Esophagus muscularis mucosa (tissue), 4 donors: Measurements from ENCODE around the gene VPS26C. TPM values are rescaled to one million over a fixed set of nuclear protein-coding genes. Genes with fewer than 3 reads are reported as not detected.
A peak's percentile ranks its signal among the peaks of the same experiment; 100 is the strongest.

ENCODE experiments used
- DNase-seq: peaks from one replicate; pipeline ENCODE4 v3.0.0-alpha.2; 2017; ENCODE audit errors: extremely low spot score
- H3K27ac ChIP-seq, 4 donors: fragments of 200-600 bp; sonication (generic); replicated peaks in 1 of 4; 1 replicate in 3 of 4; 2 replicates in 1 of 4; pipeline ENCODE4 v1.5.1; 2016 to 2019; ENCODE audit warnings: mild to moderate bottlenecking in 1 of 4
- H3K27me3 ChIP-seq, 4 donors: fragments of 200-600 bp; sonication (generic); one replicate each; pipeline versions ENCODE4 v1.5.1 to v1.6.0; 2016 to 2019
- H3K36me3 ChIP-seq, 4 donors: fragments of 200-600 bp; sonication (generic); one replicate each; pipeline ENCODE4 v1.5.1; 2016 to 2019
- H3K4me1 ChIP-seq, 4 donors: fragments of 200-600 bp; sonication (generic); one replicate each; pipeline ENCODE4 v1.5.1; 2016 to 2019
- H3K4me3 ChIP-seq, 4 donors: fragments of 200-600 bp; sonication (generic); 1 replicate in 2 of 4; 2 replicates in 2 of 4; pipeline ENCODE4 v1.5.1; 2016 to 2019; ENCODE audit warnings: mild to moderate bottlenecking in 4 of 4, moderate library complexity in 1 of 4
- H3K9me3 ChIP-seq, 4 donors: fragments of 200-600 bp; sonication (generic); 1 replicate in 3 of 4; 2 replicates in 1 of 4; pipeline ENCODE4 v1.5.1; 2016 to 2019
- CTCF ChIP-seq, 3 experiments: fragments of 200-600 bp in 2 of 3; fragments of 450-650 bp in 1 of 3; sonication (generic) in 2 of 3; IDR thresholded peaks; one replicate each; pipeline ENCODE4 v1.5.1; 2017 to 2019; ENCODE audit warnings: antibody characterized with exemption in 3 of 3, mild to moderate bottlenecking in 2 of 3, moderate library complexity in 1 of 3
- EP300 ChIP-seq: sonication (generic); formaldehyde crosslinking; IDR thresholded peaks from one replicate; pipeline ENCODE4 v1.6.1; 2017; ENCODE audit warnings: antibody characterized with exemption
- POLR2A ChIP-seq: fragments of 450-650 bp; IDR thresholded peaks from one replicate; pipeline ENCODE4 v1.6.1; 2017; ENCODE audit warnings: antibody characterized with exemption, moderate library complexity, mild to moderate bottlenecking, low read depth
- POLR2AphosphoS5 ChIP-seq, 2 donors: sonication (generic); formaldehyde crosslinking; IDR thresholded peaks; one replicate each; pipeline ENCODE4 v1.6.1; 2017; ENCODE audit warnings: antibody characterized with exemption in 2 of 2
- WGBS: methylation state at CpG from one replicate; pipeline ENCODE4 v1.1.5; 2018; 5-methylcytosine and 5-hydroxymethylcytosine counted together
- intact Hi-C: fragments of 100-400 bp; cut with DNase I; formaldehyde crosslinking; loops from one replicate; pipeline ENCODE4 v1.15.1; 2023
- total RNA-seq, 4 donors: library from RNA; depleted of rRNA; stranded (reverse); fragments of >200 nt; gene quantifications; one replicate each; pipeline versions ENCODE4 v1.1.0 to v1.2.1, GENCODE V29; 2016

The VPS26C gene
- total RNA-seq, 4 donors from 2014 or later = 56.5 to 71.3 (median 59.7) TPM

- Histone ChIP-seq H3K4me1 (peaks cover 9 to 56% (median 37%) of the 10 kb centered on the region in 4 donors), H3K4me3 (peak overlapping the region; percentile 61 to 66 (median 63)), H3K36me3 (no peaks in the 10 kb centered on the region), H3K27ac (peak overlapping the region; percentile 67 to 85 (median 74)), H3K27me3 (no peaks in the 10 kb centered on the region), H3K9me3 (no peaks in the 10 kb centered on the region)
- TF ChIP-seq POLR2AphosphoS5 (IDR thresholded peaks at IDR 0.05) (peak in 1 of 2 donors; percentile 65), POLR2A (no peak)
- 20% methylated on average over 39 of the region's 55 CpGs for WGBS
- intact Hi-C loops = loop anchor here (10.0 kb wide), 1 partner anchor 227 kb away; no protein-coding TSS in a partner anchor
- peak; percentile 92 for DNase-seq
Measured at GRCh38 chr21:37257967-37258877, 8.9 kb downstream of the VPS26C start.

GRCh38 chr21:37257511-37257966 is 9.6 kb downstream of the VPS26C start:
- intact Hi-C loops = loop anchor here (10.0 kb wide), 1 partner anchor 227 kb away; no protein-coding TSS in a partner anchor
- no peak for TF ChIP-seq POLR2A
- no peak for TF ChIP-seq EP300
- peak in 1 of 2 donors; percentile 2 for TF ChIP-seq POLR2AphosphoS5 (IDR thresholded peaks at IDR 0.05)
- no peak for TF ChIP-seq CTCF (IDR thresholded peaks at IDR 0.05)
- 1% methylated on average over 19 of the region's 22 CpGs for WGBS

GRCh38 chr21:37253991-37254390 is 13.1 kb downstream of the VPS26C start:
- H3K27ac ChIP-seq = no peak overlapping the region
- no peaks in the 10 kb centered on the region for H3K36me3 ChIP-seq
- peaks cover 13 to 56% (median 37%) of the 10 kb centered on the region in 4 donors for H3K4me1 ChIP-seq
- intact Hi-C loops = loop anchor here (10.0 kb wide), 1 partner anchor 231 kb away; no protein-coding TSS in a partner anchor
- no peak overlapping the region for H3K4me3 ChIP-seq
- H3K27me3 ChIP-seq = no peaks in the 10 kb centered on the region
- H3K9me3 ChIP-seq = no peaks in the 10 kb centered on the region
- DNase-seq = peak; percentile 21
- WGBS = 67% methylated on average over 6 of the region's 6 CpGs
- TF ChIP-seq EP300 = no peak
- no peak for TF ChIP-seq POLR2AphosphoS5 (IDR thresholded peaks at IDR 0.05)
- no peak for TF ChIP-seq CTCF (IDR thresholded peaks at IDR 0.05)

More at GRCh38 chr21:37257511-37257966, 9.6 kb downstream of the VPS26C start:
- Histone ChIP-seq H3K9me3 (no peaks in the 10 kb centered on the region), H3K27ac (peak overlapping the region; percentile 67 to 85 (median 74)), H3K4me1 (peaks cover 9 to 56% (median 39%) of the 10 kb centered on the region in 4 donors), H3K36me3 (no peaks in the 10 kb centered on the region), H3K27me3 (no peaks in the 10 kb centered on the region), H3K4me3 (peak overlapping the region; percentile 61 to 66 (median 63))
- peak; percentile 89 for DNase-seq

GRCh38 chr21:37251294-37251634 is 15.9 kb downstream of the VPS26C start:
- intact Hi-C loops = loop anchor here (10.0 kb wide), 1 partner anchor 234 kb away; no protein-coding TSS in a partner anchor
- no peaks in the 10 kb centered on the region for H3K27me3 ChIP-seq
- no peaks in the 10 kb centered on the region for H3K36me3 ChIP-seq
- no peak for TF ChIP-seq CTCF (IDR thresholded peaks at IDR 0.05)
- DNase-seq = no peak
- H3K9me3 ChIP-seq = no peaks in the 10 kb centered on the region
- WGBS = 80% methylated on average over 2 of the region's 2 CpGs
- H3K27ac ChIP-seq = no peak overlapping the region
- H3K4me3 ChIP-seq = no peak overlapping the region
- H3K4me1 ChIP-seq = peaks cover 3 to 41% (median 20%) of the 10 kb centered on the region in 4 donors

GRCh38 chr21:37249112-37249904 is 17.8 kb downstream of the VPS26C start:
- WGBS = 85% methylated on average over 3 of the region's 3 CpGs
- H3K27me3 ChIP-seq = no peaks in the 10 kb centered on the region
- intact Hi-C loops = no loop called here

More at GRCh38 chr21:37249112-37249904, 17.8 kb downstream of the VPS26C start:
- Histone ChIP-seq H3K36me3 (no peaks in the 10 kb centered on the region), H3K27ac (no peak overlapping the region), H3K4me1 (peaks cover 7 to 39% (median 22%) of the 10 kb centered on the region in 4 donors), H3K4me3 (no peak overlapping the region), H3K9me3 (no peaks in the 10 kb centered on the region)
- TF ChIP-seq EP300 = no peak
- no peak for TF ChIP-seq CTCF (IDR thresholded peaks at IDR 0.05)
- no peak for TF ChIP-seq POLR2AphosphoS5 (IDR thresholded peaks at IDR 0.05)
- no peak for TF ChIP-seq POLR2A
- peak; percentile 2 for DNase-seq
